HG03460 (cell line): ENCODE results near the gene BCL2L2.

ENCODE experiments used
- ATAC-seq: cut with Tn5 transposase; IDR thresholded peaks from one replicate; pipeline ENCODE4 v1.9.1; 2021; ENCODE audit not compliant: unreplicated experiment

The BCL2L2 gene

DNA sequence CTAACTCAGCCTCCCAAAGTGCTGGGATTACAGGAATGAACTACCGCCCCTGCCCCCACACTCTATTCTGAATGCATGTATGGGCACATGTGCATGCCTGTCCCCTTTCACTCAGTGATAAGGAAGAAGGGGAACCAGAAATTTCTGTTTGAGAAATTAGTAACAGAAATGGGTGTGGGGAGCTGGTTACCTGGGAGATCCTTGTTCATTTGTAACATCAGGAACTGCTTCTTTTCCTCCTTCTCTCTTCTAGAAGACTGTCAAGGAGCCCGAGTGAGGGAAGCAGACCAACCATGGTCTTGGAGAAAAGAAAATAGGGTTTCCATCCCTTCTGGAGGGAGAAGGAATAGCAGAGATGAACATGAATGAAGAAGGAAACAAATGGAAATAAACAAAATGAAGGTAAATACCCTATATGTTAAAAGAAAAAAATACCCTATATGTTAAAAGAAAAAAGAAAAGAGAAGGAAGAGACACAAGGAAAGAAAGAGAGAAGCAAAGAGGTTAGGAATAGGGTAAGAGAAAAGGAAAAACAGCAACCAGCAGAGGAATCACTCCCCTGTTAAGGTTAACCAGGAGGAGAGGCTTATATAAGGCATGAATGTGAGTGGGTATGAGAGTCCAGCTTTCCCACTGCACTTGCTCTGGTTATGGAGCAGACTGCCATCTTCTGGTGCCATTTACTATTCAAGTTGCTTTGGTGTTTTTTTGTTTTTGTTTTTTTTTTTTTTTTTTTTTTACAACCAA, 7.2 kb upstream of the BCL2L2 start:
- ATAC-seq: no peak

DNA sequence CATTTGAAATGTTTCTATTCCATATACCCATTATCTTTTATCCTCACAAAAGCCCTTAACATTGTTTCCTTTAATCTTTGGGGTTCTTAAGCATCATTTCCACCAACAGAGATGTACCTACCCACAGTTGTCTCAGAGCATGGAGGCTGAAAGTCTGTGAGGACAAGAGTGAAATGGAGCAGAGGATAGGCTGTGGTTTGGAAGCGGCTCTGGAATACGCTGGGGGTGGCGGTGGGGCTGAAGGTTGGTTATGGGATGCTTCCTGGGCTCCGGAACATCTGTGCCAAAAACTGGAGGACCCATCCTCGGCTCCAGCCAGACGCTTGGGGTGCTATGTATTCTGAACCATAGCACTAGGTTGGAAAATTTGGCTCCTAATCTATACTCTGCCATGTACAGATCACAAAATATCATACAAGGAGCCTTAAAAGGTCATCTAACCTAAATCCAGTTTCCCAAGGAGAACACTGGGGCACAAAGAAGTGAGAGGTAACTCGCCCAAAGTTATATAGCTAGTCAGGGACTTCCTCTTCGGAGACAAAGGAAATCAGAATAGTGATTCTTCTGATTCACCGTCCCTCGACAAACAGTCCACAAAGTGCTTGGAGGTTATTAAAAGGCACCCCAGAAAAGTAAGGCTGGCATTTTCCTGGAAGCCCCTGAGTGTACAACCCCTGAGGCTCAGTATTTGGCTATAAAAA, 6.5 kb upstream of the BCL2L2 start:
- ATAC-seq: no peak

DNA sequence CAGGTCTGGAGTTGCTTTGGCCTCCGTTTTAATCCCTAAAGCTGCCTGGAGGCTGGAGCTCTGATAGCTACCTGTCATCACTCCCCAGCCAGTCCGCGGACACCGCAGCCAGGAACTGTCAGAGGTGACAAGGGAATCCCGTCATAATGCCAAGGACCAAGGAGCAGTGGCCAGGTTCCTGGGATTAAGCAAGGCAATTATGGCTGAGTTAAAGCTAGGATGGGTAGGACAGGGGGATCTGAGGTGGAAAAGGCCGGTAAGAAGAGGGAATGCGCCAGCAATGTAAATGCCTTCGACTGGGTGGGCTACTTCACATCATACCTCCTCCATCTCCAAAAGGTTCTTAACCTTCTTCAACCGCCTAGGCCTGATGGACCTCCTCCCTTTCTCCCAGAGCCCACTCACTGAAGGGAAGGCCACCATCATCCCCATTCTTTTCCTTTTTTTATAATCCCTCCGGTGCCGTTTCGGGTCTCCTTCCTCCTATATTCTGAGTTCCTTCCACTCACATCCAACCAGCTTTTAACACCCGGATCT, 5.9 kb upstream of the BCL2L2 start:
- ATAC-seq: no peak

DNA sequence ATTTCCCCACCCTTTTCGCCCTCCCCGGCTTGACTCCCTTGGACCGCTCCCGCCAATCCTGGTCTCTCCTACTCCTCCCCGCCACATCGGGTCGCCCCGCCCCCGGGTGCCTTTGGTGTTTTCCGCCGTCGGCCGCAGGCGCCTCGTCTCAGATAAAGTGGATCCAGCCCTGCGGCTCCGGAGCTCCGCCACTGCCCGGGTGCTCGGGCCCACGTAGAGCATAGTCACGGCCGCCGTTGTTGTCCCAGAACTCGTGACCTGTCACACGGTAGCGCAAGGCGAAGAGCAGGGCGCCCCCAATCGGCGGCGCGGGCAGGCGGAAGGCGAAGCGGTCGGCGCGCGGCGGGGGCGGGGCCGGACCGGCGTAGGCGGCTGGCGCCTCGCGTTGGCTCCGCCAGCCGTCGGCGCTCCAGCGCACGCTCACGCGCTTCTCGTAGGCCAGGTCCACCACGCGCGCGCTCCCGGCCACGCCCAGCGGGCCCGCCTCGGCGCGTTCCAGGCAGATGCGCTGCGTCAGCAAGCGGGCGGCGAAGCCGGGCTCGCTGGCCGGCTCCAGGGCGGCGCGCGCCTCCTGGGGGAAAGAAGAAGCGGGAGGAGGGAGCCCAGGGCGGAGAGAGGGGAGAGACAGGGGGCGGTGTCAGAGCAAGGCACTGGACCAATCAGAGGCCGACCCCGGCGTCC, 5.2 kb upstream of the BCL2L2 start:
- ATAC-seq: peak; percentile 72

DNA sequence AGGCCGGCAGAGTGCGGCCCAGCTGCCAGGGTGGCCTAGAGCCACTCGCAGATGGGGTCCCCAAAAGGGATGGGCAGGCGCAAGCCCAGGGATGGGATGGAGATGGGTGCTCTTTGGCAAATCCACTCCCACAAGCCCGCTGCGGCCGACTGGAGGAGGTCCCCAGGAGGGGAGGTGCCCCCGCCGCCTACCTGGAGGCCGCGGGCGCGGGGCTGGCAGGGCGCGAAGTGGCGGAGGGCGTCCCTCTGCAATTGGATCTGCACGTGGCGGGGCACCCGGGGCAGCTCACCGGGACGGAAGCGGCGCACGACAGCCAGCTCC, 4.7 kb upstream of the BCL2L2 start:
- ATAC-seq: peak; percentile 10

DNA sequence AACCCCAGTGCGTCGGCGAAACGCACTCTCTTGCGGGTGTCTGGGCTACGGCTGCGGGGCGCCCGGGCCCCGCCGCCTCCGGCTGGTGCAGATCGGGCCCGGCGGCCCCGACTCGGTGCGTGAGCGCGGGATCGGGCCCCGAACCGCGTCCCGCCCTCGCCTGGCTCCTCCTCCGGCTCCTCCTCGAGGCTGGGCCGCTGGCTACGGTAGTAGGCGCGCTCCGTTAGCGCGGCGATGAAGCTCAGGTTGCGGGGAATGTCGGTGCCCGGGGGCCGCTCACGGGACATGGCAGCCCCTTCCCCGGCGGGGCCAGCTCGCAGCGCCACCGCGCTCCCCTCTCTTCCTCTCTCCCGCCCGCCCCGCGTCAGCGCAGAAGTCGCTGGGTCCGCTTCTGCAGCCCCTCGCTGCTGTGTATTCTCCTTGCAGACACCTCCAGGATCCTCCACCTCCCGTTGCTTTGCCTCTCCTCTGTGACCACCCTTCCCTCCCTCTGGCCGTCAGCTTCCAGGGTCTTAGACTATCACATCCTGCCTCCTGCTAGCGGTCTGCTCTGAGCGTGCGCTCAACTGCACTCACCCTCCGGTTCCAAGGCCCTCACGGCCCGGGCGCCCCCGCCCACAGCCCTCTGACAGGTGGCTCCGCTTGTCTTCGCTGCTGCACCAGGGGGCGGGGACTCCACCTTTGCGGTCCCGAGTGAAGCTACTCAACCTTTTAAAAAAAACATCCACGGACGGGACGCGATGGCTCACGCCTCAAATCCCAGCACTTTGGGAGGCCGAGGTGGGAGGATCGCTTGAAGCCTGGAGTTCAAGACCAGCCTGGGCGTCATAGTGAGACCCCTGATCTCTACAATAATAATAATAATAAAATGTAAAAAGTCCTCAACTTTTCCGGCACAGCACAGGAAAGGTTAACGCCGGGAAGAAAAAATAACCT, 4.1 kb upstream of the BCL2L2 start, which contains the start of gene PPP1R3E:
PPP1R3E (minus strand) TSS at position 570 of the 936 bp plus-strand sequence; CDS start at position 287, 283 bp downstream.
- ATAC-seq: peak; percentile 33

DNA sequence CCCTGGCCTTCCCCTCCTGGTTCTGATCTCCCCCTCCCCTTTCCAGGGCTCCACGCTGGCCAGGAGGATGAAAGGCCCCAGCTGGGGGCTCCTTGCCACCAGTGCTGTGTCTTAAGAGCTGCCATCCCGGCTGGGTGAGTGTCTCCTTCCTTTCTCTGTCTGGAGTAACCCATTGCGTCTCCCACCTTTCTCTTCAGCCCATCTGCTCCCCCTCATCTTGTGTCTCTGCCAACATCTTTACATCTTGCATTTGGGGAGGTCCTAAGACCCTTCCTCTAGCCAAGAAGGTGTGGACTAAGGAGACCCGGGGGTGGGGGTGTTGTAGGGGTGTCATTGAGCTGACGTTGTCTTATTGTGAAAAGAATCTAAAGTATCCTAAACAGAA, 505 bp downstream of the BCL2L2 start:
- no peak for ATAC-seq

DNA sequence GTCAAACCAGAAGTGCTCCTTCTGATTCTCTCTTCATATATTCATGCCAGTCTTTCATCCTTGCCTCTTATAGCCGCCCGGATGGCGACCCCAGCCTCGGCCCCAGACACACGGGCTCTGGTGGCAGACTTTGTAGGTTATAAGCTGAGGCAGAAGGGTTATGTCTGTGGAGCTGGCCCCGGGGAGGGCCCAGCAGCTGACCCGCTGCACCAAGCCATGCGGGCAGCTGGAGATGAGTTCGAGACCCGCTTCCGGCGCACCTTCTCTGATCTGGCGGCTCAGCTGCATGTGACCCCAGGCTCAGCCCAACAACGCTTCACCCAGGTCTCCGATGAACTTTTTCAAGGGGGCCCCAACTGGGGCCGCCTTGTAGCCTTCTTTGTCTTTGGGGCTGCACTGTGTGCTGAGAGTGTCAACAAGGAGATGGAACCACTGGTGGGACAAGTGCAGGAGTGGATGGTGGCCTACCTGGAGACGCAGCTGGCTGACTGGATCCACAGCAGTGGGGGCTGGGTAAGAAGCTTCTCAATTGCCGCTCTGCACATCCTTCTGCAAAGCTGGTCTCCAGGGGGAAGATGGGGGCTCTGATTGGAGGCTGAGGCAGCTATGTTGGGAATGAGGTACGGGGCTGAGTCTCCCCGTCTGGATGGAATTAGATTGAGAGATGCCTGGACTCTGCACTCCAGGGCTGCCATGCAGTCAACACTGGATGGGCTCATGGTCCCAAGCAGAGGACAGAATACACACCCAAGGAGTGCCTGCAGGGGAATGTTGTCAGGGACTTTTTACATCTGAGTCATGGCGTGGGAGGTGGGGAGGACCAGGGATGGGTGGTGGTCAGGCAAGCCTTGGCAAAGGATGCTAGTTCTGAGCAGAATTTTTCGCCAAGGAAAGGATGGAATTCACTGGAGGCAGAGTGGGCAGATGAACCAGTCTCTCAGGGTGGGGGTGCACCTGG, 1.3 kb downstream of the BCL2L2 start:
- no peak for ATAC-seq

DNA sequence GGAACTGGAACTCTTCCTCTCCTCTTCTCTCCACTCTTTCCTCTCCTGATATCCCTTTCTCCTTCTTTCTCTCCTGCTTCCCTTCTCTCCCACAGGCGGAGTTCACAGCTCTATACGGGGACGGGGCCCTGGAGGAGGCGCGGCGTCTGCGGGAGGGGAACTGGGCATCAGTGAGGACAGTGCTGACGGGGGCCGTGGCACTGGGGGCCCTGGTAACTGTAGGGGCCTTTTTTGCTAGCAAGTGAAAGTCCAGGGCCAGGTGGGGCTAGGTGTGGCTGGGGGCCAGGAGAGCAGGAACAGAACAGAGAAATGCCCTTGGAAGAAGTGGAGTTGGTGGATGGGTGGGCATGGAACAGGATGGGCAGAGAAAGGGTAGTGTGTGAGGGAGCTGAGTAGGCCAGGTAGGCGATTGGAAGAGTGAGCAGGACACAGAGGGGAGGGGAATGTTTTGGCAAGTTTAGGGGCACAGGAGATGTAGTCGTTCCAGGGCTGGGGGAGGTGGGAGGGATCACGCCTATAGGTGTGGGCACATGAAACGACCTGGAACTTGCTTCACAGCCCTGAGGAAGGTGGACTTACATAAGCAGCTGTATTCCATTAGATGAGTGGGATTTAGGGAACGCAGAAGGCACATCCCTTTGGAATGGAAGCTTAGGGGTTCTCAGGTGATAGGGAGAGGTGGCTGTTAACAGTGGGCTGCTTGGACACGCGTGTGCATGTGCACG, 2.2 kb downstream of the BCL2L2 start:
- ATAC-seq: no peak

DNA sequence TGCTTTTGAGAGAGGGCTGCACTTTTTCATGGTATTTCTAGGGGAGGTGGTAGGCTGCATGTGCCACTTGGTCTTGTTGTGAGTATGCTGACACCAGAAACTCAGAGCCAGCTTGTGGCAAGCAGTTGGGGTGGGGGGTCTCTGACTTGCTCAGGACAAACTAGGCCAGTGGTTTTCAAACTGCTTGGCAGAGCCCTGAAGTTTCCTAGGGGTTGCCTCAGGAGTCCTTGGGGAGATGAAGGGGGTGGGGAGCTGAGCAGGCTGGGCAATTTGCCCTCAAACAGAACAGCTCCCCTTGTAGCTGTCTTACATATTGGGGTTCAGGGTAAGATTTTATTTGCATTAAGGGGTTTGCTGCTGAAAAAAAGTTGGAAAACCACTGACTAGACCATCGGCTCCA, 3.9 kb downstream of the BCL2L2 start:
- ATAC-seq: no peak

DNA sequence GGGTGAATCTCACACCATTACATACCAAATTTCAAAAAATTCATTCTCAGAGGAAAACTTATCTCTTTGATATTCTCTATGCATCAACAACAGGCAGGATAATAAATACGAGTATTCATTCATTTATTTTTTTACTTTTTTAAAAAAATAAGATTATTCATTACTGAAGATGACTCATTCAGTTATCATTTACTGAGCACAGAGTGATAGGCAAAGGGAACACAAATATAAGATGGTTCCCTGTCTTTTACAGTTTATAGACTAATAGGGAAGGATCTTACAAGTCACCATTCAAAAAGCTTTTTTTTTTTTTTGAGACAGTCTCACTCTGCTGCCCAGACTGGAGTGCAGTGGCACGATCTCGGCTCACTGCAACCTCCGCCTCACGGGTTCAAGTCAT, 9.7 kb downstream of the BCL2L2 start:
- ATAC-seq: no peak

DNA sequence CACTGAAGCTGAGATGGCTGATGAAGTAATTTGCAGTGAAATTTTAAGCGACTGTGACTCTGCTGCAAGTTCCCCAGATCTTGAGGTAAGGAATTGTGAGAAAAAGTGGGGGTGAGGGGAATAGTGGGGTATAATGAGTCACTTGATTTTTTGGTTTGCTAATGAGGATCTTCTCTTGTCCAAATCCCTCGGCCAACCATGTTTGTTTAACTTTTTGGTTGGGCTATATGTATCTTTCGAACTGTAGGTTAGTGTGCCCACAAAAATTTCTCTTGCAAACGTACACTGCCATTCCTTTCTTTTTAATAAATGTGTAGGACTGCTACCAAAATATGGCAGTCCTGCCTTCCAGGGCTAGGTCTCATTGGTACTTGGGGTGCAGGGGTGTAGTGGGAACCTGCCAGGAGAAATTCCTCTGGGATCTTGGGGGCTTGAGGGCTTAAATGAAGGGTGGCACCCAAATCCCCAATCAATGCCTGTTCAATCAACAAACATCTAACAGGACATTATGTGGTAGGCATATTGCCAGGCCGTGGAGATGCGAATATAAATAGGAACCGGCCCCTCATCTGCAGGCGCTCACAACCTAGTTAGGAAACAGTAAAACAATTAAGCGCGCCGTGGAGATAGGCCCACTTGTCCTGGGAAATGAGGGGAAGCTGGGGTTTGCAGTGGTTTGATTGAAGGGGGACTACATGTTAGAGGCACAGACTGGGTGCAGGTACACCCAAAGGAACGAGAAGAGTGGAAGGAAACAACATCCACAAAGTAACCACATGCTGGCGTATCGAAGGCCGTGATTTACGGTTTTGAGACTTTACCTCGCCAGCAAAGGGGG, 13.3 kb downstream of the BCL2L2 start:
- no peak for ATAC-seq

DNA sequence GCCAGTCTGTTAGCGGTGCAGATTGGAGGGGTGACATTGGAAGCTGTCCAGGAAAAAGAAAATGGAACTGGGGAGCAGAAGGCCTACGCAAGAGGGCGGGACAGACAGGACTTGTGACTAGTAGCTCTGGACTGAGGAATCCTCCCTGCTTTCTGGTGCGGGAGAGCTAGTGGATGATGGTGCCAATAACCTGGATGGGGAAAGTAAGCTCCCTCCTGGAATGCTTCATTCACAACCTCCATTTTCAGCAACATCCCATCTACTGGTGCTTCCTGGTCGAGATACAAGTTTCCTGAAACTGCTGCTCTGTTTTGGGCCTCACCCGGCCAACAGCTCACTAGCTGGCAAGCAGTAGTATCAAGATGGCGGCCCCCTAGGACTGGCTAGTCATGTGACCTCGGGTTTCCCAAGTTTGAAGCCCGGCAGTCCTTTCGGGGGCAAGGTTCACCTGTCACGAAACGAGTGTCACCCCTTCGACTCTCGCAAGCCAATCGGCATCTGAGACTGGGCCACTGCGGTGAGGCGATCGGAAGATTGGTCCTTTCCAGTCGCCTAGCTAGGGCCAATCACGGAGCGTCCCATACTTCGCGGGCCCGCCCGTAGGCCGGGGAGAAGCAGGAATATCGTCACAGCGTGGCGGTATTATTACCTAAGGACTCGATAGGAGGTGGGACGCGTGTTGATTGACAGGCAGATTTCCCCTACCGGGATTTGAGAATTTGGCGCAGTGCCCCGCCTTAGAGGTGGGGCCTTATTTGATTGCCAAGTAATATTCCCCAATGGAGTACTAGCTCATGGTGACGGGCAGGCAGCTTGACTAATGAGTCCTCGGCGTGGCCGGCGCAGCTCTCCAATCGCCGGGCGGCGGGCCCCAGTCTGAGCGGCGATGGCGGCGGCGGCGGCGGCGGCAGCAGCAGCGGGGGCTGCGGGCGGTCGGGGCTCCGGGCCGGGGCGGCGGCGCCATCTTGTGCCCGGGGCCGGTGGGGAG, 14.2 kb downstream of the BCL2L2 start, which contains the start of gene PABPN1:
PABPN1 (plus strand) TSS at position 874 of the 988 bp plus-strand sequence; CDS start at position 887, 13 bp downstream.
- peak; percentile 89 for ATAC-seq

DNA sequence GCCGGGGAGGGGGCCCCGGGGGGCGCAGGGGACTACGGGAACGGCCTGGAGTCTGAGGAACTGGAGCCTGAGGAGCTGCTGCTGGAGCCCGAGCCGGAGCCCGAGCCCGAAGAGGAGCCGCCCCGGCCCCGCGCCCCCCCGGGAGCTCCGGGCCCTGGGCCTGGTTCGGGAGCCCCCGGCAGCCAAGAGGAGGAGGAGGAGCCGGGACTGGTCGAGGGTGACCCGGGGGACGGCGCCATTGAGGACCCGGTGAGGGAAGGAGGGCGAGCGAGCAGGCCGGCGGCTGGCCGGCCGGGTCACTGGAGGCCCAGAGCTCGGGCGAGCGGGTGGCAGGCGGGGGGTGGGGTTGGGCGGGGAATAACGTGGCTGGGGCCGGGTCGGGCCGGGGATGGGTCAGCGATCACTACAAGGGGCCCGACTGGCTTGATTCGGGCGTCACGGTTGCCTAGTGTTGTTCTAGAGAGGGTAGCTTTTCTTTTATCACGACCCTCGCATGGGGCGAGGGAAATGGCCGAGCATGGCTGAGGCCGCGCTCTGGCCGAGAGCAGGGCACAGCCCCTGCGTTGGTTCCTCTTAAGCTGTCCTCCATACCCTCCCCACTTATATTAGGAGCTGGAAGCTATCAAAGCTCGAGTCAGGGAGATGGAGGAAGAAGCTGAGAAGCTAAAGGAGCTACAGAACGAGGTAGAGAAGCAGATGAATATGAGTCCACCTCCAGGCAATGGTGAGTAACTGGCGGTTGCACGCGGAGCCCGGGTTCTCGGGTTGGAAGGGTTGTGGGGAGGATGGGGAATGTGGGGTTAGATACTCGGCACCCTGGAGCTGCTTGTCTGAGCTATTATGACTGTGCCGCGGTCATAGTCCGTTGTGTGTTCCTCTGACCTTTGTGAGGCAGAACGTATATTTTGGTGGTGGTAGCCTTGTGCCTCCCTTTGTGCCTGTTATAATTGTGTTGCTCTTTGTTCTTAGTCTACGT, 15.2 kb downstream of the BCL2L2 start:
- peak; percentile 6 for ATAC-seq
